NB4 (cell line): Measurements from ENCODE around the gene CDC7.

Experiments
- CTCF ChIP-seq: IDR thresholded peaks from one replicate; pipeline ENCODE4 v1.5.1; 2012; ENCODE audit warnings: low read depth, low read length
- MAX ChIP-seq: IDR thresholded peaks from 2 replicates; pipeline ENCODE4 v1.6.1; 2011; ENCODE audit warnings: low read depth, low read length
- MYC ChIP-seq: IDR thresholded peaks from 2 replicates; pipeline ENCODE4 v1.6.1; 2011; ENCODE audit warnings: low read depth, low read length
- POLR2A ChIP-seq: IDR thresholded peaks from 2 replicates; pipeline ENCODE4 v1.6.1; 2011; ENCODE audit warnings: mild to moderate bottlenecking; ENCODE audit not compliant: insufficient read length; ENCODE audit errors: extremely low read depth

GRCh38 chr1:91548376-91549040, 47.9 kb downstream of the CDC7 start:
- TF ChIP-seq CTCF (no peak), MAX (no peak), POLR2A (no peak), MYC (no peak)
